ENCODE data around the gene UPK1A.

UPK1A gene

GRCh38 chr19:35633727-35634440, 32.4 kb upstream of the UPK1A start:
- DNase-seq (ENCODE audit: low spot score) (no peak), ATAC-seq (ENCODE audit: low read depth) (no peak)
- Histone ChIP-seq H3K9me3 (ENCODE audit: severe bottlenecking) (no peaks in the 10 kb centered on the region), H3K4me1 (ENCODE audit: insufficient read depth, poor library complexity, severe bottlenecking) (peaks cover 2% of the 10 kb centered on the region), H3K4me3 (ENCODE audit: severe bottlenecking) (no peak overlapping the region), H3K36me3 (ENCODE audit: low read depth) (peaks cover 80% of the 10 kb centered on the region), H3K27ac (ENCODE audit: poor library complexity, severe bottlenecking) (no peak overlapping the region), H3K27me3 (ENCODE audit: insufficient read depth, poor library complexity, severe bottlenecking) (no peaks in the 10 kb centered on the region)
- TF ChIP-seq CTCF (IDR thresholded peaks at IDR 0.05; ENCODE audit: poor library complexity, severe bottlenecking): no peak

- DNase-seq (ENCODE audit: low spot score) (no peak), ATAC-seq (ENCODE audit: low read depth) (no peak)
- no peaks in the 10 kb centered on the region for H3K4me1 ChIP-seq (ENCODE audit: insufficient read depth, poor library complexity, severe bottlenecking)
- no peaks in the 10 kb centered on the region for H3K9me3 ChIP-seq (ENCODE audit: severe bottlenecking)
- peaks cover 58% of the 10 kb centered on the region for H3K36me3 ChIP-seq (ENCODE audit: low read depth)
- H3K4me3 ChIP-seq (ENCODE audit: severe bottlenecking): no peak overlapping the region
- H3K27me3 ChIP-seq (ENCODE audit: insufficient read depth, poor library complexity, severe bottlenecking): no peaks in the 10 kb centered on the region
- no peak for TF ChIP-seq CTCF (IDR thresholded peaks at IDR 0.05; ENCODE audit: poor library complexity, severe bottlenecking)
- no peak overlapping the region for H3K27ac ChIP-seq (ENCODE audit: poor library complexity, severe bottlenecking)
Observed at GRCh38 chr19:35636651-35637050, 29.7 kb upstream of the UPK1A start.

- Histone ChIP-seq H3K4me3 (ENCODE audit: severe bottlenecking) (no peak overlapping the region), H3K36me3 (ENCODE audit: low read depth) (peaks cover 53% of the 10 kb centered on the region), H3K27me3 (ENCODE audit: insufficient read depth, poor library complexity, severe bottlenecking) (no peaks in the 10 kb centered on the region), H3K9me3 (ENCODE audit: severe bottlenecking) (no peaks in the 10 kb centered on the region), H3K4me1 (ENCODE audit: insufficient read depth, poor library complexity, severe bottlenecking) (no peaks in the 10 kb centered on the region), H3K27ac (ENCODE audit: poor library complexity, severe bottlenecking) (no peak overlapping the region)
- no peak for TF ChIP-seq CTCF (IDR thresholded peaks at IDR 0.05; ENCODE audit: poor library complexity, severe bottlenecking)
- DNase-seq (ENCODE audit: low spot score) (no peak), ATAC-seq (ENCODE audit: low read depth) (no peak)
Observed at GRCh38 chr19:35637165-35637564, 29.2 kb upstream of the UPK1A start.

- no peak for TF ChIP-seq CTCF (IDR thresholded peaks at IDR 0.05; ENCODE audit: poor library complexity, severe bottlenecking)
- Histone ChIP-seq H3K27ac (ENCODE audit: poor library complexity, severe bottlenecking) (no peak overlapping the region), H3K4me1 (ENCODE audit: insufficient read depth, poor library complexity, severe bottlenecking) (no peaks in the 10 kb centered on the region), H3K36me3 (ENCODE audit: low read depth) (peaks cover 34% of the 10 kb centered on the region), H3K27me3 (ENCODE audit: insufficient read depth, poor library complexity, severe bottlenecking) (no peaks in the 10 kb centered on the region), H3K9me3 (ENCODE audit: severe bottlenecking) (no peaks in the 10 kb centered on the region), H3K4me3 (ENCODE audit: severe bottlenecking) (no peak overlapping the region)
- ATAC-seq (ENCODE audit: low read depth) (no peak), DNase-seq (ENCODE audit: low spot score) (no peak)
Observed at GRCh38 chr19:35639321-35639639, 27.0 kb upstream of the UPK1A start.

- Histone ChIP-seq H3K27me3 (ENCODE audit: insufficient read depth, poor library complexity, severe bottlenecking) (no peaks in the 10 kb centered on the region), H3K9me3 (ENCODE audit: severe bottlenecking) (no peaks in the 10 kb centered on the region), H3K27ac (ENCODE audit: poor library complexity, severe bottlenecking) (no peak overlapping the region), H3K4me3 (ENCODE audit: severe bottlenecking) (no peak overlapping the region), H3K36me3 (ENCODE audit: low read depth) (peaks cover 28% of the 10 kb centered on the region), H3K4me1 (ENCODE audit: insufficient read depth, poor library complexity, severe bottlenecking) (no peaks in the 10 kb centered on the region)
- DNase-seq (ENCODE audit: low spot score) (no peak), ATAC-seq (ENCODE audit: low read depth) (no peak)
- TF ChIP-seq CTCF (IDR thresholded peaks at IDR 0.05; ENCODE audit: poor library complexity, severe bottlenecking): no peak
Observed at GRCh38 chr19:35639863-35640262, 26.5 kb upstream of the UPK1A start.
